ENCODE results near the gene DUSP14. TPM values are rescaled to one million over a fixed set of nuclear protein-coding genes. Genes with fewer than 3 reads are reported as not detected.
A peak's percentile ranks its signal among the peaks of the same experiment; 100 is the strongest.

Gene DUSP14
- total RNA-seq, 1 donor from 2014 or later = 31.1 TPM

- no peak for DNase-seq
These were observed 28.2 kb downstream of the DUSP14 start for GRCh38 chr17:37517881-37518280.

GRCh38 chr17:37518826-37519225 is 29.1 kb downstream of the DUSP14 start:
- no peak for DNase-seq

- no peak for DNase-seq
These were observed 29.7 kb downstream of the DUSP14 start for GRCh38 chr17:37519251-37519985.

GRCh38 chr17:37520174-37520573 is 30.5 kb downstream of the DUSP14 start:
- DNase-seq = no peak

GRCh38 chr17:37521821-37522220 is 32.1 kb downstream of the DUSP14 start:
- no peak for DNase-seq

GRCh38 chr17:37523715-37524219 is 34.1 kb downstream of the DUSP14 start:
- DNase-seq = no peak

GRCh38 chr17:37527249-37527851 is 37.7 kb downstream of the DUSP14 start:
- DNase-seq = peak; percentile 76

GRCh38 chr17:37530420-37530819 is 40.7 kb downstream of the DUSP14 start:
- DNase-seq = no peak

GRCh38 chr17:37532756-37533155 is 43.1 kb downstream of the DUSP14 start:
- DNase-seq = no peak

- DNase-seq = no peak
These were observed 46.2 kb downstream of the DUSP14 start for GRCh38 chr17:37535906-37536305.

GRCh38 chr17:37538981-37539659 is 49.4 kb downstream of the DUSP14 start:
- DNase-seq = no peak

- DNase-seq = no peak
These were observed 52.4 kb downstream of the DUSP14 start for GRCh38 chr17:37541880-37542660.

- DNase-seq = no peak
These were observed 54.0 kb downstream of the DUSP14 start for GRCh38 chr17:37543637-37544052.

GRCh38 chr17:37545486-37545885 is 55.8 kb downstream of the DUSP14 start:
- no peak for DNase-seq

- no peak for DNase-seq
These were observed 56.6 kb downstream of the DUSP14 start for GRCh38 chr17:37546302-37546701.

GRCh38 chr17:37547986-37548385 is 58.3 kb downstream of the DUSP14 start:
- DNase-seq = no peak

GRCh38 chr17:37551788-37552187 is 62.1 kb downstream of the DUSP14 start:
- no peak for DNase-seq

- DNase-seq = no peak
These were observed 63.8 kb downstream of the DUSP14 start for GRCh38 chr17:37553401-37553966.

GRCh38 chr17:37555386-37555785 is 65.7 kb downstream of the DUSP14 start:
- DNase-seq = no peak

GRCh38 chr17:37557482-37557881 is 67.8 kb downstream of the DUSP14 start:
- DNase-seq = no peak

- DNase-seq = no peak
These were observed 68.6 kb downstream of the DUSP14 start for GRCh38 chr17:37558299-37558698.

- no peak for DNase-seq
These were observed 72.5 kb downstream of the DUSP14 start for GRCh38 chr17:37562016-37562745.

All from dermis blood vessel endothelial cell (primary cell).